Measurements from ENCODE around the gene TSPAN31. TPM values are rescaled to one million over a fixed set of nuclear protein-coding genes. Genes with fewer than 3 reads are reported as not detected.
A peak's percentile ranks its signal among the peaks of the same experiment; 100 is the strongest.

TSPAN31 gene
- polyA plus RNA-seq, 6 donors from 2014 or later = 48.3 to 82.1 (median 57.7) TPM

DNA sequence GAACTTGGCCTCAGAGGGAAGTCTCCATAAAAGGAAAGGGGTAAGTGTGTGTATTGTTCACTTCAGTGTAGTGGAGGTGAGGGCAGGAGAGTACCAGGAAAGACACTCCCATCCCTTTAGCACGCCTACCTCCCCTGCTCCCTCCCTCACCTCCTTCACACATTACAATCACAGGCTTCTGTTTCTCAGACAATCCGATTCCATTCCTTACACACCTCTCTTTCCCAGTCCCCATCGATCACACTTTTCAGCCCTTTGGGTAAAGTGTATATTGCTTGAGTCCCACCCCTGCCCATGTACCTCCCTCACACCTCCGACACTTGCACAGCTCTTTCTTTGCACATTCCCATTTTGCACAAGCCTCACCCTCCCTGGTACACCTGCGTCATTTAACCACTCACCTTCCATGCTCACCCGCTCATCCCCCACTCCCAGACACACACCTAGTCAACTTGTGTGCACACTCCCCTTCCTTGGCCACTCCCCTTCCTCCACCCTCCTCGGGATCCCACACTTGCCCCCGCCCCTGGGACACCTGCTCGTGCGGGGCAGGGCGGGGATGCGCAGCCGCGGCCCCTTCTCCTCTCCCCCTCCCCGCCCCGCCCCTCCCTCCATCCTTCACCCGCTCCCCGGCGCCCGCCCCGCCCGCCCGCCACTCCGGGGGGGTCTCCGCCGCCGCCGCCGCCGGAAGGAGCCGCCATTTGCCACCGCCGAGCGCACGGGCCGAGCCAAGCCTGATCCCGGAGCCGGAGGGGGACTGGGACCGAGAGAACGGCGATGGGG, 9.8 kb downstream of the TSPAN31 start, which contains the start of gene MARCHF9:
TSS of gene MARCHF9 (plus strand) at position 693 of the 783 bp plus-strand sequence. CDS start 426 bp downstream, outside the sequence.
- Mint-ChIP-seq H3K9me3 (no peaks in the 10 kb centered on the region), H3K27ac (peak within 1 kb of the TSS; percentile 91 to 99 (median 97)), H3K36me3 (peaks cover 4 to 7% of the 10 kb centered on the region in 2 donors), H3K4me3 (peak within 1 kb of the TSS; percentile 85 to 97 (median 94)), H3K27me3 (no peaks in the 10 kb centered on the region), H3K4me1 (peaks cover 56 to 79% (median 66%) of the 10 kb centered on the region in 3 donors)
- DNase-seq = peak; percentile 73
- ATAC-seq (ENCODE audit: low read depth in 2 of 2) = peak; percentile 17 to 20

DNA sequence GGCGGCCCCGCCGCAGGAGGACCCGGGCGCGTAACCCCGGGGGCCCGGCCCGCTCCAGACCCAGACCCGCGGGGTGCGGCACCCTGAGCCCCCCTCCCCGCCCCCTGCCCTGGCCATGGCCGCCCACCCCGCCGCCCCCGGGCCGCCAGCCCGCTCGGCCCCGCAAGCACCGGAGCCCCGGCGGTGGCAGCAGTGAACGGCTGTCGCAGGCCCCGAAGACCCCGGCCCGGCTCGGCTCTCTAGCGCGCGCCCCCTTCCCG, 10.3 kb downstream of the TSPAN31 start:
- Mint-ChIP-seq H3K4me1 (peaks cover 62 to 83% (median 70%) of the 10 kb centered on the region in 3 donors), H3K27ac (peak overlapping the region in 1 of 6 donors; percentile 91), H3K4me3 (peak overlapping the region in 3 of 8 donors; percentile 84 to 85 (median 85)), H3K36me3 (peaks cover 7 to 8% of the 10 kb centered on the region in 2 donors), H3K9me3 (no peaks in the 10 kb centered on the region), H3K27me3 (no peaks in the 10 kb centered on the region)
- DNase-seq = no peak
- ATAC-seq (ENCODE audit: low read depth in 2 of 2) = no peak

DNA sequence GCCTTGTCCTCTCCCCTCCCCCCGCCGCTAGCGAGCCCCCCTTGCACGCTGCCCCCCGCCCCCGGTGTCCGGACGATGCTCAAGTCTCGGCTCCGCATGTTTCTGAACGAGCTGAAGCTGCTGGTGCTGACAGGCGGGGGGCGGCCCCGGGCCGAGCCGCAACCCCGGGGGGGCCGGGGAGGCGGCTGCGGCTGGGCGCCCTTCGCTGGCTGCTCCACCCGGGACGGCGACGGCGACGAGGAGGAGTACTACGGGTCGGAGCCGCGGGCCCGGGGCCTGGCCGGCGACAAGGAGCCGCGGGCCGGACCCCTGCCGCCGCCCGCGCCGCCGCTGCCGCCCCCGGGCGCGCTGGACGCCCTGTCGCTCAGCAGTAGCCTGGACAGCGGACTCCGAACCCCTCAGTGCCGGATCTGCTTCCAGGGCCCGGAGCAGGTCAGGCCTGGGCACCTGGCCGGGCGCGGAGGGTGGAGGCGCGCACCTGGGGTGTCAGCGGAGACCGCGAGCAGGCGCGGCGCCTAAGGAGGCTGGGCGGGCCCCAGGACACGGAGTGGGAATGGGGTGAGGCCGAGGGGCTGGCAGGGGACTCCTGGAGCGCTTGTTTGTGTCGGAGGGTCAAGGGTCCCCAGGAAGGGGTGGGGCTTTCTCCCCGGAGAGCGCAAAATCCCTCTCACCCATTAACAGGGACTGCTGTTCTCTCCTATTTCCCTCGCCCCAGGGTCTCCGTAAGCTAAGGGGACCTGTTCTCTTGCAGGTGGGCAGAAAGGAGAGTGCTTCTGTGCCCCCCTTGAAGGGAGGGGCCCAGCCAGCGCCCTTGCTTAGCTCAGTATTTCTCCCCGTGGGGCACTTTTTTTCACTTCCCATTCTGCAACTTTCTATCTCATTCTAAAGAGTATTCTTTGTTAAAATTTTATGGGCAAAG, 10.9 kb downstream of the TSPAN31 start:
- Mint-ChIP-seq H3K36me3 (peaks cover 7 to 8% of the 10 kb centered on the region in 2 donors), H3K4me1 (peaks cover 63 to 81% (median 74%) of the 10 kb centered on the region in 3 donors), H3K27me3 (no peaks in the 10 kb centered on the region), H3K9me3 (no peaks in the 10 kb centered on the region), H3K4me3 (peak overlapping the region; percentile 83 to 96 (median 92)), H3K27ac (peak overlapping the region; percentile 66 to 98 (median 95))
- peak; percentile 24 to 28 for ATAC-seq (ENCODE audit: low read depth in 2 of 2)
- peak; percentile 67 for DNase-seq

DNA sequence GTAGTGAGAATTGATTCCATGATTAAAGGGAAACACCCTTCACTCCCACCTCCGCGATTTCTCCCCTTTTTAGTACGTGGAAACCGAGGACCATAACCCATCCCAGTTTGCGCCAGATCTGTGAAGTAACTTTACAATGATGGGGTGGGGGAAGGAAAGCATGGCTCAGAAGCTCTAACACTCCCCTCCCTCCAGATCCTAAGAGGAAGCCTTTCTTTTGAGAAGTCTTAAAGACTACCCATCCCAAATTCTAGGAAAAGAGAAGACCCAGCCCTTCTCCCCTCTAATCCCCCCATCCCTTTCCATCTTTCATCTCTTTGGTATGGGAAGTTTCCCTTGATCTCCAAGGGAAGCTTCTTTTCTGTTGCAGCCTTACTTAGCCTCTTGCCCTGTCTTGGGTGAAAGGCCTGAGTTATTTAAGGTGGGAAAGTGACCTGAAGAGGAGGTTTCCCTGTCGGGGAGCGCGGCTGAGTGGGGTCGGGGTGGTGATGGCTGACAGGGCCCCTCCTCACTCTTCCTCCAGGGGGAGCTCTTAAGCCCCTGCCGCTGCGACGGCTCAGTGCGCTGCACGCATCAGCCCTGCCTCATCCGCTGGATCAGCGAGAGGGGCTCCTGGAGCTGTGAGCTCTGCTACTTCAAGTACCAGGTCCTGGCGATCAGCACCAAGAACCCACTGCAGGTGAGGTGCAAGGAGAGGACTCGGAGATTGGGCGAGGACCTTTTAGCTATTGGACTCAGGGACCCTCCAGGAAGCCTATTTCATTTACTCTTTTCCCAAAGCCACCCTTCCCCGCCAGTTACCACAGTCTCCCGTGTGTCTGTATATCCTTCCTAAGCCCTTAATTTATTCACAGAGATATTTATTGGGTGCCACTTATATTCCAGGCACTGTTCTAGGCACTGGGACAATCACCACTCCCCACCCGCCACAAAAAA, 11.8 kb downstream of the TSPAN31 start:
- no peaks in the 10 kb centered on the region for H3K9me3 Mint-ChIP-seq
- peak overlapping the region; percentile 66 to 98 (median 95) for H3K27ac Mint-ChIP-seq
- H3K4me3 Mint-ChIP-seq = peak overlapping the region; percentile 83 to 96 (median 92)
- DNase-seq = peak; percentile 60
- peaks cover 7 to 8% of the 10 kb centered on the region in 2 donors for H3K36me3 Mint-ChIP-seq
- H3K4me1 Mint-ChIP-seq = peaks cover 64 to 76% (median 74%) of the 10 kb centered on the region in 3 donors
- no peaks in the 10 kb centered on the region for H3K27me3 Mint-ChIP-seq
- ATAC-seq (ENCODE audit: low read depth in 2 of 2) = peak; percentile 18 to 20

DNA sequence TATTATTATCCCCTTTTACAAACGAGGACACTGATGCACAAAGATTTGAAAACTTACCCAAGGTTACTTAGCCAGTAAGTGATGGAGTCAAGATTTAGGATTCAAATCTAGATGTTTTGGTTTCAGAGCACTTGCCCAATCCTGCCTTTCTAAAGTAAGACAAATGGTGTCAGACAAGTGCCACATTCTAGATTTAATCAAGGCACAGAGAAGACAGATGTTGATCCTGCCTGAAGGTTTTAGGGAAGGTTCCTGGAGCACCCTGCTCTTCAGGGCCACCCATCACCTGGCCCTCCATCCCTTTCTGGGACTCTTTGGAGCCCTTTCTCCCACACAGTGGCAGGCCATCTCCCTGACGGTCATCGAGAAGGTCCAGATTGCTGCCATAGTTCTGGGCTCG, 12.9 kb downstream of the TSPAN31 start:
- Mint-ChIP-seq H3K27ac (peak overlapping the region in 1 of 6 donors; percentile 83), H3K4me3 (peak overlapping the region in 3 of 8 donors; percentile 30 to 55 (median 46)), H3K4me1 (peaks cover 61 to 66% (median 65%) of the 10 kb centered on the region in 3 donors)

DNA sequence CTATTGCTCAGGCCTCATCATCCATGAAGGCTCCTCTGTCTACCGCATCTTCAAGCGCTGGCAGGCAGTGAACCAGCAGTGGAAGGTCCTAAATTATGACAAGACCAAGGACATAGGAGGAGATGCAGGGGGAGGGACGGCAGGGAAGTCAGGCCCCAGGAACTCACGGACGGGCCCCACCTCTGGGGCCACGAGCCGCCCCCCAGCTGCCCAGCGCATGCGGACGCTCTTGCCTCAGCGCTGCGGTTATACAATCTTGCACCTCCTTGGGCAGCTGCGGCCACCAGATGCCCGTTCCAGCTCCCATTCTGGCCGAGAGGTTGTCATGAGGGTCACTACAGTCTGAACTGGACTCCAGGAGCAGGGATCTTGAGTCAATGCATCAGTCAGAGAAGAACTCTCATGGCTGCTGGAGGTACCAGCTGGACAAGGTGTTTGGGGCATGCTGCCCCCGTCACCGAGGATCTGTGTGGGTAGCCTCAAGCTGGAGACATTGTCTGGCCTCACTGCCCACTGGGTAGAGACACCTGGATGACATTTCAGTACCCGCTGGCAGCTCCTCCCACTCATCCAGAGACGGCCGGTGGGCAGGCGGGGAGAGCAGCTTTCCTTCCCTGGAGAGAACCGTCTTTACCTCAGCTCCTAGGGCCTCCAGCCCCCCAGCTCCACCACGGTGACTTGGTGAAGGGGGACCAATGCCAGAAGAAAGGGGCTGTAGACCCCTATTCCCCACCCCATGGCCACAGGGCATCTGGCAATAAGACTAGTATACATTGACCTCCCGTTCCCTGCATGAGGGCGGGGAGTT, 13.9 kb downstream of the TSPAN31 start:
- ATAC-seq (ENCODE audit: low read depth in 2 of 2) (no peak), DNase-seq (no peak)
- Mint-ChIP-seq H3K9me3 (no peaks in the 10 kb centered on the region), H3K4me3 (peak overlapping the region in 4 of 8 donors; percentile 44 to 74 (median 52)), H3K27me3 (no peaks in the 10 kb centered on the region), H3K27ac (peak overlapping the region in 2 of 6 donors; percentile 49 to 74), H3K4me1 (peaks cover 53 to 64% (median 59%) of the 10 kb centered on the region in 3 donors), H3K36me3 (peaks cover 7 to 8% of the 10 kb centered on the region in 2 donors)

More for the DNA sequence above, 12.9 kb downstream of the TSPAN31 start:
- H3K9me3 Mint-ChIP-seq = no peaks in the 10 kb centered on the region
- ATAC-seq (ENCODE audit: low read depth in 2 of 2) = no peak
- H3K36me3 Mint-ChIP-seq = peaks cover 7 to 8% of the 10 kb centered on the region in 2 donors
- H3K27me3 Mint-ChIP-seq = no peaks in the 10 kb centered on the region
- DNase-seq = no peak

DNA sequence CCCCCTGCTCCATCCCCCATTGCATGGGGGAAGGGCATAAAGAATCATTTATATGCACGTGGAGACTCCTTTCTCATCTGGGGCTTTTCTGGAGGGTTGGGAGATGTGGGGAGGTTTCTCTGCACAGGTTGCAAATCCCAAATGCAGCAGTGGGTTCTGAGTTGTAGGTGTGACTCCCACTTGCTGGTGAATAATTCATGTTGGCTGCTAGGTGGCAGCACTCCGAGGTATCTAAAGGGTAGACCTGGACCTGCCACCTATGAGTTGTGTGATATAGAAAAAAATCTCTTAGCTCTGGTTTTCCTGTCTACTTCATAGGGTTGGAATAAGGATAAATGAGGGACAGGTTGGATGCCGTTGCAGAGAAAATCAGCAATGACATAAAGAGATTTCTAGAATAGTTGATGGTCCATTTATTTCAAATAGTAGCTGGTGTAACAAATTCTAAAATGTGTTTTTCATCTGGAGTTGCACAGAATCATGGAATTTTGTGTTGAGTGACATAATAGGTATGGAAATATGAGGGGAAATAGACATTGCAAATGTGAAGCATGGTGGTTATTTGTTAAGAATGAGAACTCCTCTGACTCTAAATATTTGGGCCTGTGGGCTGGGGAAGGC, 14.6 kb downstream of the TSPAN31 start:
- H3K4me1 Mint-ChIP-seq = peaks cover 50 to 62% (median 59%) of the 10 kb centered on the region in 3 donors
- H3K4me3 Mint-ChIP-seq = peak overlapping the region in 3 of 8 donors; percentile 16 to 74 (median 45)
- peak in 1 of 2 donors; percentile 11 for ATAC-seq (ENCODE audit: low read depth in 2 of 2)
- peaks cover 7 to 8% of the 10 kb centered on the region in 2 donors for H3K36me3 Mint-ChIP-seq
- H3K9me3 Mint-ChIP-seq = no peaks in the 10 kb centered on the region
- peaks cover 0 to 6% (median 5%) of the 10 kb centered on the region in 3 donors for H3K27me3 Mint-ChIP-seq
- DNase-seq = no peak
- H3K27ac Mint-ChIP-seq = peak overlapping the region in 4 of 6 donors; percentile 49 to 76 (median 70)

DNA sequence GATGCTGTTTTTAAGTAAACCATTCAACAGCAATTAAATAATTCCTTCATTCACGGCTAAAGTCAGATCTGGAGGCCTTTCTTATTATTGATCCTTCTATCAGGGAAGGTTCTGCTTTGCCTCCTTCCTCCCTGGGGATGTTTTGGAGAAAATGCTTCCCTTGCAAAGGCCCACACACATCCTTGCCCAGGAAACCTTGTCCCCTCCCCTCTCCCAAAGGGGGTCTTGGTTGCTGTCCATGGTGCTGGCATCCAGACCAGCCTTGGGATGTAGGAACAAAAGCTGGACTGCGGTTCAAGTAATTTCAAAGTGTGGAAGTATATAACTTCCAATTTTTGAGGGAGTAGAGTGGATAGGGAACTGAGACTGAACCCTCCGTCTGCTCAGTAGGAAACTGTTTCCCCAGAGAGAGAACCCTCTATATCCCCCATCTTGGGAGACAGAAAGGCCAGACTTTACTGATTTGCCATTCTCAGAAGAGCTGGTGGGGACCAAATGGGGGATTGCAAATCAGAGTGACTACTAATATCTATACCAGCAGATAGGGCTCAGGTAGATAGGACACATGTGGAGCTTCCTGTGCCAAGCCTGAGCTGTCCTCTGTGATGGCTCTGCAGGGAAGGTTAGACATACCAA, 15.6 kb downstream of the TSPAN31 start:
- Mint-ChIP-seq H3K4me3 (peak overlapping the region in 1 of 8 donors; percentile 74), H3K9me3 (no peaks in the 10 kb centered on the region), H3K27me3 (peaks cover 0 to 15% (median 13%) of the 10 kb centered on the region in 3 donors), H3K4me1 (peaks cover 54 to 67% (median 65%) of the 10 kb centered on the region in 3 donors), H3K36me3 (peaks cover 7 to 8% of the 10 kb centered on the region in 2 donors), H3K27ac (peak overlapping the region in 1 of 6 donors; percentile 26)
- DNase-seq (no peak), ATAC-seq (ENCODE audit: low read depth in 2 of 2) (no peak)

DNA sequence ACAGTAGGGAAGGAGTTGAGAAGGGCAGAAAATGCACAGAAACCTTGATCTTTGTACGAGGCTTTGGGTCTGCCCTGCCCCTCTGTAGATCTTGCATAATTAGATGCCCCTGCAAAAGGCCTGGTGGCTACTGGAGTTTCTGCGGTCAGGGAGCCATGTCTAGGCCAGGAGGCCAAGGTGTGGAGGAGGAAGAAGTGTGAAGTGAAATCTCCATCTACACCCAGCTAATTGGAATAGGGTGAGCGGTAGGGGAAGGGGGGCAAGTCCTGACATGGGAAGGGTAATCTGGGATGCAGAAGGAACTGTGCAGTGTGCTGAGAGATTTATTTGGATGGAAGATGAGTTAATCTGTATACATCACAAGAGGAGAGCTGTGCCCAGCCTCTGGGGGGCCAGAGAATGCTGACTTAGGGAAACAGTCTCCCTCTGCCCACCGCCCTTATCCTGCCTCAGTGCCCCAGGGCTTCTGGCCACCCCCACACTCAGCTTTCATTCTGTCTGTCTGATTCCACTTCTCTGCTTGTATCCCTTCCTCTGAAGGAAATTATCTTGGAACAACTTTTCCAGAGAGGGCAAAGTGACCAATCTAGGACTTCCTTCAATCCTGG, 16.7 kb downstream of the TSPAN31 start:
- ATAC-seq (ENCODE audit: low read depth in 2 of 2) (no peak), DNase-seq (no peak)
- Mint-ChIP-seq H3K36me3 (peaks cover 7 to 8% of the 10 kb centered on the region in 2 donors), H3K4me1 (peaks cover 56 to 69% (median 68%) of the 10 kb centered on the region in 3 donors), H3K9me3 (no peaks in the 10 kb centered on the region), H3K27me3 (peaks cover 4 to 25% (median 19%) of the 10 kb centered on the region in 3 donors), H3K4me3 (peak overlapping the region in 1 of 8 donors; percentile 6), H3K27ac (peak overlapping the region in 1 of 6 donors; percentile 53)

DNA sequence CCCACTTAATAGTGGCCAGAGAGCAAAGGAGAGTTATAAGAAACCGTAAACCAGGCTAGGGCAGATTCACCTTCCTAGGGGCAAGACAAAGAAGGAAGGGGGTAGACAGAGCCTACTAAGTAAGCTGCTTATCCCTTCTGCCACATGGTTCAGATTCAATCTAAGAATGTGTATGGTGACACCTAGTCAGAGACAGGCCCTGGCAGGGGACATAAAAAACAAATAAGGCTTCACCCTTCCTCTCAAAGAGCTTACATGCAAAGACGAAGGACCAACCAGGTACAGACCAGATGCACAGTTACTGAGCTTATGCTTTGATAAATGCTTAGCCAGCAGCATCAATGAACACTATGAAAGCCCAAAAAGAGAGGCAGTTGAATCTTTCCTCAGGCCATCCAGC, 17.6 kb downstream of the TSPAN31 start:
- ATAC-seq (ENCODE audit: low read depth in 2 of 2) = no peak
- H3K27me3 Mint-ChIP-seq = peaks cover 11 to 30% (median 29%) of the 10 kb centered on the region in 3 donors
- H3K9me3 Mint-ChIP-seq = no peaks in the 10 kb centered on the region
- no peak overlapping the region for H3K27ac Mint-ChIP-seq
- peaks cover 52 to 66% (median 65%) of the 10 kb centered on the region in 3 donors for H3K4me1 Mint-ChIP-seq
- H3K4me3 Mint-ChIP-seq = peak overlapping the region in 1 of 8 donors; percentile 81
- H3K36me3 Mint-ChIP-seq = peaks cover 7 to 8% of the 10 kb centered on the region in 2 donors
- DNase-seq = no peak

All from naive B cell (primary cell).